HEK293 (cell line): ENCODE results near the gene TOR1A.
"Not testable (repeated sequence)": the region's sequence is repeated elsewhere in the genome, so short reads cannot be mapped to it uniquely, and the experiment has no call there.

Source experiments
- CTCF ChIA-PET: fragments of 350-600 bp; formaldehyde crosslinking; extraction: SDS; loops from one replicate; lab custom pipeline; 2021; ENCODE audit warnings: antibody characterized with exemption; lab: Yijun Ruan, JAX
- POLR2A ChIA-PET: fragments of 300-600 bp; formaldehyde crosslinking; extraction: SDS; loops from one replicate; lab custom pipeline; 2020; ENCODE audit warnings: antibody characterized with exemption, inconsistent platforms; lab: Yijun Ruan, JAX
- H3K27ac ChIP-seq: fragments of 200-500 bp; sonication (Bioruptor generic); 2 replicates; pipeline ENCODE4 v1.5.1; 2014; ENCODE audit warnings: low read depth, low read length, control low read depth, inconsistent platforms; ENCODE audit errors: extremely low read depth
- H3K36me3 ChIP-seq, 2 experiments: fragments of 200-500 bp in 1 of 2; sonication (Bioruptor generic) in 1 of 2; 1 replicate in 1 of 2; 2 replicates in 1 of 2; pipeline ENCODE4 v1.5.1; 2014 to 2017; ENCODE audit warnings: inconsistent platforms in 2 of 2, low read length in 2 of 2; ENCODE audit not compliant: control insufficient read depth in 2 of 2, insufficient read depth in 1 of 2
- H3K4me1 ChIP-seq: fragments of 200-500 bp; sonication (Bioruptor generic); 2 replicates; pipeline ENCODE4 v1.5.1; 2014; ENCODE audit warnings: mild to moderate bottlenecking, low read length, inconsistent platforms; ENCODE audit not compliant: control insufficient read depth, insufficient read depth
- H3K4me3 ChIP-seq: 2 replicates; pipeline ENCODE4 v1.5.1; 2011; ENCODE audit warnings: low read depth, mild to moderate bottlenecking, control low read depth, low read length, moderate library complexity
- H3K9me3 ChIP-seq: fragments of 200-500 bp; sonication (Bioruptor generic); 2 replicates; pipeline ENCODE4 v1.5.1; 2014; ENCODE audit warnings: low read depth, low read length, inconsistent platforms; ENCODE audit not compliant: control insufficient read depth, insufficient read depth
- GFI1B ChIP-seq: fragments of 450-650 bp; formaldehyde crosslinking; IDR thresholded peaks from 2 replicates; pipeline ENCODE4 v1.5.1; 2016; ENCODE audit warnings: missing biosample characterization, missing genetic modification characterization
- KLF16 ChIP-seq: fragments of 450-650 bp; formaldehyde crosslinking; IDR thresholded peaks from 2 replicates; pipeline ENCODE4 v1.5.1; 2017; ENCODE audit warnings: missing biosample characterization, missing genetic modification characterization
- KLF7 ChIP-seq: fragments of 450-650 bp; formaldehyde crosslinking; IDR thresholded peaks from 2 replicates; pipeline ENCODE4 v1.5.1; 2016; ENCODE audit warnings: missing biosample characterization, missing genetic modification characterization, borderline replicate concordance
- KLF8 ChIP-seq: fragments of 450-650 bp; formaldehyde crosslinking; IDR thresholded peaks from 2 replicates; pipeline ENCODE4 v1.5.1; 2016; ENCODE audit warnings: missing biosample characterization, missing genetic modification characterization
- OVOL3 ChIP-seq: fragments of 450-650 bp; formaldehyde crosslinking; IDR thresholded peaks from 2 replicates; pipeline ENCODE4 v1.5.1; 2016; ENCODE audit warnings: missing biosample characterization, missing genetic modification characterization
- SALL2 ChIP-seq: fragments of 450-650 bp; formaldehyde crosslinking; IDR thresholded peaks from 2 replicates; pipeline ENCODE4 v1.5.0; 2017; ENCODE audit warnings: missing biosample characterization, mild to moderate bottlenecking, missing genetic modification characterization, borderline replicate concordance
- SETDB1 ChIP-seq: IDR thresholded peaks from one replicate; pipeline ENCODE4 v1.6.1; 2017; ENCODE audit warnings: mild to moderate bottlenecking, low read length, moderate library complexity, mixed read lengths; ENCODE audit not compliant: insufficient read length
- SP7 ChIP-seq: fragments of 450-650 bp; formaldehyde crosslinking; IDR thresholded peaks from 2 replicates; pipeline ENCODE4 v1.5.1; 2016; ENCODE audit warnings: missing biosample characterization, missing genetic modification characterization
- ZBTB26 ChIP-seq: fragments of 450-650 bp; formaldehyde crosslinking; optimal IDR thresholded peaks from 2 replicates; pipeline ENCODE3; 2016; ENCODE audit warnings: missing biosample characterization, mild to moderate bottlenecking, missing genetic modification characterization
- ZEB2 ChIP-seq: fragments of 450-650 bp; formaldehyde crosslinking; IDR thresholded peaks from 2 replicates; pipeline ENCODE4 v1.5.1; 2016; ENCODE audit warnings: missing biosample characterization, missing genetic modification characterization
- ZNF2 ChIP-seq: fragments of 450-650 bp; formaldehyde crosslinking; IDR thresholded peaks from 2 replicates; pipeline ENCODE4 v1.5.1; 2016; ENCODE audit warnings: missing biosample characterization, missing genetic modification characterization
- ZNF398 ChIP-seq: fragments of 450-650 bp; formaldehyde crosslinking; IDR thresholded peaks from 2 replicates; pipeline ENCODE4 v1.5.1; 2017; ENCODE audit warnings: missing biosample characterization, missing genetic modification characterization
- ZNF510 ChIP-seq: fragments of 450-650 bp; formaldehyde crosslinking; IDR thresholded peaks from 2 replicates; pipeline ENCODE4 v1.5.1; 2018; ENCODE audit warnings: mild to moderate bottlenecking, missing genetic modification characterization, missing biosample characterization; ENCODE audit not compliant: insufficient replicate concordance
- ZNF704 ChIP-seq: fragments of 450-650 bp; formaldehyde crosslinking; IDR thresholded peaks from 2 replicates; pipeline ENCODE4 v1.5.1; 2016; ENCODE audit warnings: missing biosample characterization, missing genetic modification characterization
- ZNF707 ChIP-seq: fragments of 450-650 bp; formaldehyde crosslinking; IDR thresholded peaks from 2 replicates; pipeline ENCODE4 v1.5.1; 2016; ENCODE audit warnings: missing biosample characterization, missing genetic modification characterization
- TF ChIP-seq, protein P1 (sequence below): fragments of 450-650 bp; formaldehyde crosslinking; IDR thresholded peaks from 2 replicates; pipeline ENCODE4 v1.5.1; 2016; ENCODE audit warnings: missing biosample characterization, missing genetic modification characterization, borderline replicate concordance
- TF ChIP-seq, protein P2 (sequence below): sonication (generic); formaldehyde crosslinking; IDR thresholded peaks from 2 replicates; pipeline ENCODE4 v1.8.1; 2022; ENCODE audit warnings: mild to moderate bottlenecking, moderate library complexity, missing genetic modification reagents
- TF ChIP-seq, protein P3 (sequence below): fragments of 450-650 bp; formaldehyde crosslinking; IDR thresholded peaks from 2 replicates; pipeline ENCODE4 v1.5.1; 2016; ENCODE audit warnings: missing biosample characterization, missing genetic modification characterization

TOR1A gene

GRCh38 chr9:129785866-129786265, 38.1 kb downstream of the TOR1A start (continued):
- TF ChIP-seq, protein P1, sequence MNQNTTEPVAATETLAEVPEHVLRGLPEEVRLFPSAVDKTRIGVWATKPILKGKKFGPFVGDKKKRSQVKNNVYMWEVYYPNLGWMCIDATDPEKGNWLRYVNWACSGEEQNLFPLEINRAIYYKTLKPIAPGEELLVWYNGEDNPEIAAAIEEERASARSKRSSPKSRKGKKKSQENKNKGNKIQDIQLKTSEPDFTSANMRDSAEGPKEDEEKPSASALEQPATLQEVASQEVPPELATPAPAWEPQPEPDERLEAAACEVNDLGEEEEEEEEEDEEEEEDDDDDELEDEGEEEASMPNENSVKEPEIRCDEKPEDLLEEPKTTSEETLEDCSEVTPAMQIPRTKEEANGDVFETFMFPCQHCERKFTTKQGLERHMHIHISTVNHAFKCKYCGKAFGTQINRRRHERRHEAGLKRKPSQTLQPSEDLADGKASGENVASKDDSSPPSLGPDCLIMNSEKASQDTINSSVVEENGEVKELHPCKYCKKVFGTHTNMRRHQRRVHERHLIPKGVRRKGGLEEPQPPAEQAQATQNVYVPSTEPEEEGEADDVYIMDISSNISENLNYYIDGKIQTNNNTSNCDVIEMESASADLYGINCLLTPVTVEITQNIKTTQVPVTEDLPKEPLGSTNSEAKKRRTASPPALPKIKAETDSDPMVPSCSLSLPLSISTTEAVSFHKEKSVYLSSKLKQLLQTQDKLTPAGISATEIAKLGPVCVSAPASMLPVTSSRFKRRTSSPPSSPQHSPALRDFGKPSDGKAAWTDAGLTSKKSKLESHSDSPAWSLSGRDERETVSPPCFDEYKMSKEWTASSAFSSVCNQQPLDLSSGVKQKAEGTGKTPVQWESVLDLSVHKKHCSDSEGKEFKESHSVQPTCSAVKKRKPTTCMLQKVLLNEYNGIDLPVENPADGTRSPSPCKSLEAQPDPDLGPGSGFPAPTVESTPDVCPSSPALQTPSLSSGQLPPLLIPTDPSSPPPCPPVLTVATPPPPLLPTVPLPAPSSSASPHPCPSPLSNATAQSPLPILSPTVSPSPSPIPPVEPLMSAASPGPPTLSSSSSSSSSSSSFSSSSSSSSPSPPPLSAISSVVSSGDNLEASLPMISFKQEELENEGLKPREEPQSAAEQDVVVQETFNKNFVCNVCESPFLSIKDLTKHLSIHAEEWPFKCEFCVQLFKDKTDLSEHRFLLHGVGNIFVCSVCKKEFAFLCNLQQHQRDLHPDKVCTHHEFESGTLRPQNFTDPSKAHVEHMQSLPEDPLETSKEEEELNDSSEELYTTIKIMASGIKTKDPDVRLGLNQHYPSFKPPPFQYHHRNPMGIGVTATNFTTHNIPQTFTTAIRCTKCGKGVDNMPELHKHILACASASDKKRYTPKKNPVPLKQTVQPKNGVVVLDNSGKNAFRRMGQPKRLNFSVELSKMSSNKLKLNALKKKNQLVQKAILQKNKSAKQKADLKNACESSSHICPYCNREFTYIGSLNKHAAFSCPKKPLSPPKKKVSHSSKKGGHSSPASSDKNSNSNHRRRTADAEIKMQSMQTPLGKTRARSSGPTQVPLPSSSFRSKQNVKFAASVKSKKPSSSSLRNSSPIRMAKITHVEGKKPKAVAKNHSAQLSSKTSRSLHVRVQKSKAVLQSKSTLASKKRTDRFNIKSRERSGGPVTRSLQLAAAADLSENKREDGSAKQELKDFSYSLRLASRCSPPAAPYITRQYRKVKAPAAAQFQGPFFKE = no peak
- no peak for TF ChIP-seq KLF8 (tag by site-specific recombination)
- TF ChIP-seq ZEB2 (tag by site-specific recombination) = no peak
- TF ChIP-seq ZNF510 = no peak
- TF ChIP-seq SALL2 (tag by site-specific recombination) = no peak

DNA sequence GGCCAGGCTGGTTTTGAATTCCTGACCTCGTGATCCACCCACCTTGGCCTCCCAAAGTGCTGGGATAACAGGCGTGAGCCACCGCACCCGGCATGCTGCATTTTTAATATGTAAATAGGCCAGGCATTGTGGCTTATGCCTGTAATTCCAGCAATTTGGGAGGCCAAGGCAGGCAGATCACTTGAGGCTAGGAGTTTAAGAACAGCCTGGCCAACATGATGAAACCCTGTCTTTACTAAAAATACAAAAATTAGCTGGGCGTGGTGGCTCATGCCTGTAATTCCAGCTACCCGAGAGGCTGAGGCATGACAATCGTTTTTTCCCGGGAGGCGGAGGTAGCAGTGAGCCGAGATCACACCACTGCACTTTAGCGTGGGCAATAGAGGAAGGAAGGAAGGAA, 39.0 kb downstream of the TOR1A start:
- H3K9me3 ChIP-seq, H3K4me3 ChIP-seq, H3K27ac ChIP-seq, H3K4me1 ChIP-seq, H3K36me3 ChIP-seq: not testable (repeated sequence)
- ChIA-PET POLR2A (interaction anchor here (1.5 kb wide), 1 partner anchor 145 kb away, joined by 3 read pairs; no protein-coding TSS in a partner anchor), CTCF (interaction anchor here (0.6 to 12.1 kb wide), 18 partner anchors 8 to 587 kb away, joined by 3 to 253 read pairs (median 7); partner anchors contain the start of genes ASB6, NTMT1 and PTGES)

- H3K36me3 ChIP-seq = no peaks in the 10 kb centered on the region
- H3K4me3 ChIP-seq = no peak overlapping the region
- no peaks in the 10 kb centered on the region for H3K4me1 ChIP-seq
- ChIA-PET POLR2A (interaction anchor here (0.6 kb wide), 2 partner anchors 10 to 159 kb away, joined by 3 to 4 read pairs; no protein-coding TSS in a partner anchor), CTCF (interaction anchor here (0.5 to 12.1 kb wide), 41 partner anchors 8 to 1047 kb away, joined by 3 to 253 read pairs (median 5); partner anchors contain the start of genes NTMT1 and PTGES)
- no peak overlapping the region for H3K27ac ChIP-seq
- no peaks in the 10 kb centered on the region for H3K9me3 ChIP-seq
- TF ChIP-seq ZNF704 (tag by site-specific recombination) (no peak), ZNF707 (tag by site-specific recombination) (no peak), SP7 (tag by site-specific recombination) (no peak), ZNF398 (tag by site-specific recombination) (no peak), KLF16 (no peak), ZNF2 (tag by site-specific recombination) (0 out of 2 replicates have a peak, but pooled peaks have one; percentile 27), OVOL3 (no peak), SETDB1 (no peak), ZBTB26 (tag by site-specific recombination) (no peak), KLF7 (no peak), GFI1B (tag by site-specific recombination) (no peak)
- TF ChIP-seq, protein P2, sequence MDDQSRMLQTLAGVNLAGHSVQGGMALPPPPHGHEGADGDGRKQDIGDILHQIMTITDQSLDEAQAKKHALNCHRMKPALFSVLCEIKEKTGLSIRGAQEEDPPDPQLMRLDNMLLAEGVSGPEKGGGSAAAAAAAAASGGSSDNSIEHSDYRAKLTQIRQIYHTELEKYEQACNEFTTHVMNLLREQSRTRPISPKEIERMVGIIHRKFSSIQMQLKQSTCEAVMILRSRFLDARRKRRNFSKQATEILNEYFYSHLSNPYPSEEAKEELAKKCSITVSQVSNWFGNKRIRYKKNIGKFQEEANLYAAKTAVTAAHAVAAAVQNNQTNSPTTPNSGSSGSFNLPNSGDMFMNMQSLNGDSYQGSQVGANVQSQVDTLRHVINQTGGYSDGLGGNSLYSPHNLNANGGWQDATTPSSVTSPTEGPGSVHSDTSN (CRISPR knock-in tag) = no peak
- TF ChIP-seq, protein P3, sequence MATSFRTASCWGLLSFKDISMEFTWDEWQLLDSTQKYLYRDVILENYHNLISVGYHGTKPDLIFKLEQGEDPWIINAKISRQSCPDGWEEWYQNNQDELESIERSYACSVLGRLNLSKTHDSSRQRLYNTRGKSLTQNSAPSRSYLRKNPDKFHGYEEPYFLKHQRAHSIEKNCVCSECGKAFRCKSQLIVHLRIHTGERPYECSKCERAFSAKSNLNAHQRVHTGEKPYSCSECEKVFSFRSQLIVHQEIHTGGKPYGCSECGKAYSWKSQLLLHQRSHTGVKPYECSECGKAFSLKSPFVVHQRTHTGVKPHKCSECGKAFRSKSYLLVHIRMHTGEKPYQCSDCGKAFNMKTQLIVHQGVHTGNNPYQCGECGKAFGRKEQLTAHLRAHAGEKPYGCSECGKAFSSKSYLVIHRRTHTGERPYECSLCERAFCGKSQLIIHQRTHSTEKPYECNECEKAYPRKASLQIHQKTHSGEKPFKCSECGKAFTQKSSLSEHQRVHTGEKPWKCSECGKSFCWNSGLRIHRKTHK (tag by site-specific recombination) = no peak
Observed at GRCh38 chr9:129783516-129784361, 40.2 kb downstream of the TOR1A start.
